ENCODE measurements around the gene SLC29A1. TPM values are rescaled to one million over a fixed set of nuclear protein-coding genes. Genes with fewer than 3 reads are reported as not detected.

SLC29A1 gene
- total and polyA plus RNA-seq, 9 of the 15 experiments (the other 6 are each of a cell fraction or from before 2014, with no cell fraction given), result 18.9 to 170 (median 57.7) TPM

DNA sequence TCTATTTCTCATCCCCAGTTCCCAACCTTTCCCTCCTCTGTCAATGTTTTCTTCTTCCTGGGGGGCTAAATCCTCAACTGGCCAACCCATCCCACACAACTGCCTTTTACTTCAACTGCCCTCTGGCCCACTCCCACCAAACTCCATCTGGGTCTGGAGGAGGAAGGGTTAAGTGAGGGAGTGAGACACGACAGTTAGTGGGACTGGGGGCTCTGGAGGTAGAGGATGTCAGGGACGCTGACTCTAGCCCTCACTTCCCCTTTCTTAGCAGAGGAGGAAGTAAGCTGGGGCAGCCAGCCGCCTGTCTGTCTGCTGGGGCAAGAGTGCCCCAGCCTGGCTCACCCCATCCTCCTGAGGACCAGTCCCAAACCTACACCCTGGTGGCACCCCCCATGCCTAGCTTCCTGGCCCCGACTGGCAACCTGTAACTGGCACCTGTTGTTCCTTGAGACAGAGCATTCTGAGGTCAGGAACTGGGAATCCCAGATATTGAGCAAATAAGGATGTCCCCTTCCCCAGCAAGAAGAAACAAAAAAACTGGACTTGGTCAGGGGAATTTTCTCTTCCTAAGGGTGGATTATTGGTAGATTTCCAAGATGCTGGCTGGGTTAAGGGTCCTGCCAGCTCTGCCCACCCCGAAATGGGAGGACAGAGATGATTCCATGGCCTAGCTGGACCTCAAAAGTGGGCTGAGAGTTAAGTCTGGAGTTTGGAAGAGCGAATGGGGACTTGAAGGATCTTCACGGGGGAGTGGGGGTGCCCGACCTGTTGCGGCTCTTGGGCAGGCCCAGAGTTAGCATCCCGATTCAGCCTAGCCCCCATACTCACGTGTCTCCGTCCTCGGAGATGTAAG is 41.0 kb downstream of the SLC29A1 start (continued):
- TF ChIP-seq ZNF561 (CRISPR knock-in tag; conservative IDR thresholded peaks at IDR 0.05), result no peak
- peak; percentile 42; the same call in 1 of the 2 replicates for TF ChIP-seq HDAC2 (IDR thresholded peaks at IDR 0.05)
- TF ChIP-seq, protein P1, sequence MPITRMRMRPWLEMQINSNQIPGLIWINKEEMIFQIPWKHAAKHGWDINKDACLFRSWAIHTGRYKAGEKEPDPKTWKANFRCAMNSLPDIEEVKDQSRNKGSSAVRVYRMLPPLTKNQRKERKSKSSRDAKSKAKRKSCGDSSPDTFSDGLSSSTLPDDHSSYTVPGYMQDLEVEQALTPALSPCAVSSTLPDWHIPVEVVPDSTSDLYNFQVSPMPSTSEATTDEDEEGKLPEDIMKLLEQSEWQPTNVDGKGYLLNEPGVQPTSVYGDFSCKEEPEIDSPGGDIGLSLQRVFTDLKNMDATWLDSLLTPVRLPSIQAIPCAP (CRISPR knock-in tag; IDR thresholded peaks at IDR 0.05; ENCODE audit: borderline replicate concordance), result no peak
- TF ChIP-seq HLTF (IDR thresholded peaks at IDR 0.05), result no peak
- TF ChIP-seq YBX1 (IDR thresholded peaks at IDR 0.05), result no peak
- no peak for TF ChIP-seq KDM5B (IDR thresholded peaks at IDR 0.05; ENCODE audit: insufficient replicate concordance, low read depth, low read length)
- TF ChIP-seq ZNF77 (CRISPR knock-in tag; IDR thresholded peaks at IDR 0.05), result no peak
- no peak for TF ChIP-seq SRF (CRISPR knock-in tag; IDR thresholded peaks at IDR 0.05)
- TF ChIP-seq POLR2AphosphoS2 (IDR thresholded peaks at IDR 0.05; ENCODE audit: low read length), result no peak
- no peak for TF ChIP-seq ZNF143 (CRISPR knock-in tag; IDR thresholded peaks at IDR 0.05)
- TF ChIP-seq JUNB (CRISPR knock-in tag; conservative IDR thresholded peaks at IDR 0.05), result no peak
- no peak for TF ChIP-seq SREBF2 (CRISPR knock-in tag; IDR thresholded peaks at IDR 0.05)
- no peak for TF ChIP-seq NCOA2 (IDR thresholded peaks at IDR 0.05; ENCODE audit: partially characterized antibody in 2 of 2)
- TF ChIP-seq CEBPB (tag; IDR thresholded peaks at IDR 0.05), result no peak
- no peak for TF ChIP-seq BCL6 (CRISPR knock-in tag; IDR thresholded peaks at IDR 0.05)
- TF ChIP-seq MTA3 (IDR thresholded peaks at IDR 0.05; ENCODE audit: borderline replicate concordance), result no peak
- TF ChIP-seq, protein P2, sequence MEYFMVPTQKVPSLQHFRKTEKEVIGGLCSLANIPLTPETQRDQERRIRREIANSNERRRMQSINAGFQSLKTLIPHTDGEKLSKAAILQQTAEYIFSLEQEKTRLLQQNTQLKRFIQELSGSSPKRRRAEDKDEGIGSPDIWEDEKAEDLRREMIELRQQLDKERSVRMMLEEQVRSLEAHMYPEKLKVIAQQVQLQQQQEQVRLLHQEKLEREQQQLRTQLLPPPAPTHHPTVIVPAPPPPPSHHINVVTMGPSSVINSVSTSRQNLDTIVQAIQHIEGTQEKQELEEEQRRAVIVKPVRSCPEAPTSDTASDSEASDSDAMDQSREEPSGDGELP (CRISPR knock-in tag; IDR thresholded peaks at IDR 0.05; ENCODE audit: borderline replicate concordance), result no peak
- TF ChIP-seq, protein P3, sequence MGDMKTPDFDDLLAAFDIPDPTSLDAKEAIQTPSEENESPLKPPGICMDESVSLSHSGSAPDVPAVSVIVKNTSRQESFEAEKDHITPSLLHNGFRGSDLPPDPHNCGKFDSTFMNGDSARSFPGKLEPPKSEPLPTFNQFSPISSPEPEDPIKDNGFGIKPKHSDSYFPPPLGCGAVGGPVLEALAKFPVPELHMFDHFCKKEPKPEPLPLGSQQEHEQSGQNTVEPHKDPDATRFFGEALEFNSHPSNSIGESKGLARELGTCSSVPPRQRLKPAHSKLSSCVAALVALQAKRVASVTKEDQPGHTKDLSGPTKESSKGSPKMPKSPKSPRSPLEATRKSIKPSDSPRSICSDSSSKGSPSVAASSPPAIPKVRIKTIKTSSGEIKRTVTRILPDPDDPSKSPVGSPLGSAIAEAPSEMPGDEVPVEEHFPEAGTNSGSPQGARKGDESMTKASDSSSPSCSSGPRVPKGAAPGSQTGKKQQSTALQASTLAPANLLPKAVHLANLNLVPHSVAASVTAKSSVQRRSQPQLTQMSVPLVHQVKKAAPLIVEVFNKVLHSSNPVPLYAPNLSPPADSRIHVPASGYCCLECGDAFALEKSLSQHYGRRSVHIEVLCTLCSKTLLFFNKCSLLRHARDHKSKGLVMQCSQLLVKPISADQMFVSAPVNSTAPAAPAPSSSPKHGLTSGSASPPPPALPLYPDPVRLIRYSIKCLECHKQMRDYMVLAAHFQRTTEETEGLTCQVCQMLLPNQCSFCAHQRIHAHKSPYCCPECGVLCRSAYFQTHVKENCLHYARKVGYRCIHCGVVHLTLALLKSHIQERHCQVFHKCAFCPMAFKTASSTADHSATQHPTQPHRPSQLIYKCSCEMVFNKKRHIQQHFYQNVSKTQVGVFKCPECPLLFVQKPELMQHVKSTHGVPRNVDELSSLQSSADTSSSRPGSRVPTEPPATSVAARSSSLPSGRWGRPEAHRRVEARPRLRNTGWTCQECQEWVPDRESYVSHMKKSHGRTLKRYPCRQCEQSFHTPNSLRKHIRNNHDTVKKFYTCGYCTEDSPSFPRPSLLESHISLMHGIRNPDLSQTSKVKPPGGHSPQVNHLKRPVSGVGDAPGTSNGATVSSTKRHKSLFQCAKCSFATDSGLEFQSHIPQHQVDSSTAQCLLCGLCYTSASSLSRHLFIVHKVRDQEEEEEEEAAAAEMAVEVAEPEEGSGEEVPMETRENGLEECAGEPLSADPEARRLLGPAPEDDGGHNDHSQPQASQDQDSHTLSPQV (IDR thresholded peaks at IDR 0.05), result no peak
- 0 out of 2 replicates have a peak, but pooled peaks have one; percentile 20 for TF ChIP-seq ZNF445 (CRISPR knock-in tag; IDR thresholded peaks at IDR 0.05; ENCODE audit: low read depth)
- TF ChIP-seq, protein P4, sequence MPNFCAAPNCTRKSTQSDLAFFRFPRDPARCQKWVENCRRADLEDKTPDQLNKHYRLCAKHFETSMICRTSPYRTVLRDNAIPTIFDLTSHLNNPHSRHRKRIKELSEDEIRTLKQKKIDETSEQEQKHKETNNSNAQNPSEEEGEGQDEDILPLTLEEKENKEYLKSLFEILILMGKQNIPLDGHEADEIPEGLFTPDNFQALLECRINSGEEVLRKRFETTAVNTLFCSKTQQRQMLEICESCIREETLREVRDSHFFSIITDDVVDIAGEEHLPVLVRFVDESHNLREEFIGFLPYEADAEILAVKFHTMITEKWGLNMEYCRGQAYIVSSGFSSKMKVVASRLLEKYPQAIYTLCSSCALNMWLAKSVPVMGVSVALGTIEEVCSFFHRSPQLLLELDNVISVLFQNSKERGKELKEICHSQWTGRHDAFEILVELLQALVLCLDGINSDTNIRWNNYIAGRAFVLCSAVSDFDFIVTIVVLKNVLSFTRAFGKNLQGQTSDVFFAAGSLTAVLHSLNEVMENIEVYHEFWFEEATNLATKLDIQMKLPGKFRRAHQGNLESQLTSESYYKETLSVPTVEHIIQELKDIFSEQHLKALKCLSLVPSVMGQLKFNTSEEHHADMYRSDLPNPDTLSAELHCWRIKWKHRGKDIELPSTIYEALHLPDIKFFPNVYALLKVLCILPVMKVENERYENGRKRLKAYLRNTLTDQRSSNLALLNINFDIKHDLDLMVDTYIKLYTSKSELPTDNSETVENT (CRISPR knock-in tag; IDR thresholded peaks at IDR 0.05), result no peak
